Activated CD8-positive, alpha-beta memory T cell treated with anti-CD3 and anti-CD28 coated beads, Interleukin-2, amount 50 U/mL, for 4 hours (primary cell): ENCODE results near the gene ACSBG1.

Experiments used
- DNase-seq: peaks from one replicate; pipeline ENCODE4 v3.0.0-alpha.2; 2020

The ACSBG1 gene, protein sequence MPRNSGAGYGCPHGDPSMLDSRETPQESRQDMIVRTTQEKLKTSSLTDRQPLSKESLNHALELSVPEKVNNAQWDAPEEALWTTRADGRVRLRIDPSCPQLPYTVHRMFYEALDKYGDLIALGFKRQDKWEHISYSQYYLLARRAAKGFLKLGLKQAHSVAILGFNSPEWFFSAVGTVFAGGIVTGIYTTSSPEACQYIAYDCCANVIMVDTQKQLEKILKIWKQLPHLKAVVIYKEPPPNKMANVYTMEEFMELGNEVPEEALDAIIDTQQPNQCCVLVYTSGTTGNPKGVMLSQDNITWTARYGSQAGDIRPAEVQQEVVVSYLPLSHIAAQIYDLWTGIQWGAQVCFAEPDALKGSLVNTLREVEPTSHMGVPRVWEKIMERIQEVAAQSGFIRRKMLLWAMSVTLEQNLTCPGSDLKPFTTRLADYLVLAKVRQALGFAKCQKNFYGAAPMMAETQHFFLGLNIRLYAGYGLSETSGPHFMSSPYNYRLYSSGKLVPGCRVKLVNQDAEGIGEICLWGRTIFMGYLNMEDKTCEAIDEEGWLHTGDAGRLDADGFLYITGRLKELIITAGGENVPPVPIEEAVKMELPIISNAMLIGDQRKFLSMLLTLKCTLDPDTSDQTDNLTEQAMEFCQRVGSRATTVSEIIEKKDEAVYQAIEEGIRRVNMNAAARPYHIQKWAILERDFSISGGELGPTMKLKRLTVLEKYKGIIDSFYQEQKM

DNA sequence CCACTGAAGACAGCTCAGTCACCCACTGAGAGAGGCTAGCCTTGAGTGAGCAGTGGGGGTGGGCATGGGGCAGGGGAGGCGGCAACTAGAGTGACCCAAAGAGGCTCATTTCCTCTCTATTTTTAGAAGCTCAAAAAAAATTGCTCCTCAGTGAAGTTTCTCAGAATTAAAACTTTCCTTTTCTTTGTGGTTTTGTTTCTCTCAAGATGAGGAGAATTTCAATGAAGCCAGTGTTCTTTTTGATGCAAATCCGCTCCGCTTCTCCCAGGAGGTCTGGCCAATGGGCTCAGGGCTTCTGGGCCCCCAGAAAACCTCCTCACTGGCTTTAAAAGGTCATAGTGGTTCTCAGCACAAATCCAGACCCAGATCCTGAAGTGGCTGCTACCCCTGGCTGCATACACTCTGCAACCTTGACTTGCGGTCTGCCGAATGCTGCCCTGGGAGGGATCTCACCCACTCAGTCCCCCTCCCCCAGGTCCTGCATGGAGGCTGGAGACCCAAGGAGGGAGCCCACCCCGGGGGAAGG, at the start of gene ACSBG1:
TSS of gene ACSBG1 (minus strand) at position 51 of the 526 bp plus-strand sequence. CDS start 64 bp downstream, outside the sequence.
- no peak for DNase-seq

DNA sequence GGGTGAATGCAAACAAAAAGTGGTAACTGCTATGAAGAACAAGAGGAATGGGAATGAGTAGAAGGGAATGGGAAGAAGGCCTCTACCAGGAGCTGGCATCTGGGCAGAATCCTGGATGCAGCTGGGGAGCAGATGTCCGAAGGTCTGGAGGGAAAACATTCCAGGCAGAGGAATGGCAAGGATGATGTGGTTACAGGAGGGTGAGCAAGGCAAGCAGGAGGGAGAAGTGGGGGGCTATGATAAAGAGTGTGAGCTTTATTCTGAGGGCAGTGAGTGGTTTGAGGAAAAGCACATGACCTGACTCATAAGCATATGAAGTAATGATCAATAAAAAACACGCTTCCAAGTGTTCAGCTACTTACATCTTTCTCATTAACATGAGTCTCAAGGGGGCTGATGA, 48.0 kb upstream of the ACSBG1 start:
- no peak for DNase-seq

DNA sequence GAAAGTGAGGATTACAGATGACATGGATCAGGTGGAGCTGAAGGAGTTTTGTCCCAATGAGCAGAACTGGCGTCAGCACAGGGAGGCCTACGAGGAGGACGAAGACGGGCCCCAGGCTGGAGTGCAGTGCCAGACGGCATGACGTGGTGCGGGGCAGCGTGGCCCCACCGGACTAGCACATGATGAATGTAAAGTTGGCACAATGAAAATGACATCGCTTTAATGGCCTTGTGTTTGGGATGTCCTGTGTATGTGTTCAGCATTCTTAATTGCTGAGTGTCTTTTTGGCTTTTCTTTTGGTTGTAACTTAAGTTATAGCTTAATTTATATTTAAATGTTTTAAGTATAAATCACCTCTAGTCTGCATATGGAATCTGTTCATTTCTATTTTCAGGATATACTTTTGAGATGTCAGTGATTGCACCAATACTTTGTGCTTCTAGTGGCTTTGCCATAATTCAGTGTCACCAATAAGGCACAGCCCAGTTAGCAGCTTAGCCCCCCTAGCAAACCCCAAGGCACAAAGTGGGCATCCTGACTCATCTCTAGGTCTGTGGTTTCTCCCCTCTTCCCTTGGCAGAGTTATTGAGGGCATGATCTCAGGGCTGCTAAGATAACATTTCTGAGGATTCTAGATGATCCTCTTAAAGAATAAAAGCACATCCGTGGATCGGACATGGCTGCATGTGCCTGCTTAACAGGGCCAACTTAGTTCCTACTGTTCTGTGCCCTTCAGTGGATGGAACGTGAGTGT, 46.1 kb upstream of the ACSBG1 start:
- DNase-seq: no peak

DNA sequence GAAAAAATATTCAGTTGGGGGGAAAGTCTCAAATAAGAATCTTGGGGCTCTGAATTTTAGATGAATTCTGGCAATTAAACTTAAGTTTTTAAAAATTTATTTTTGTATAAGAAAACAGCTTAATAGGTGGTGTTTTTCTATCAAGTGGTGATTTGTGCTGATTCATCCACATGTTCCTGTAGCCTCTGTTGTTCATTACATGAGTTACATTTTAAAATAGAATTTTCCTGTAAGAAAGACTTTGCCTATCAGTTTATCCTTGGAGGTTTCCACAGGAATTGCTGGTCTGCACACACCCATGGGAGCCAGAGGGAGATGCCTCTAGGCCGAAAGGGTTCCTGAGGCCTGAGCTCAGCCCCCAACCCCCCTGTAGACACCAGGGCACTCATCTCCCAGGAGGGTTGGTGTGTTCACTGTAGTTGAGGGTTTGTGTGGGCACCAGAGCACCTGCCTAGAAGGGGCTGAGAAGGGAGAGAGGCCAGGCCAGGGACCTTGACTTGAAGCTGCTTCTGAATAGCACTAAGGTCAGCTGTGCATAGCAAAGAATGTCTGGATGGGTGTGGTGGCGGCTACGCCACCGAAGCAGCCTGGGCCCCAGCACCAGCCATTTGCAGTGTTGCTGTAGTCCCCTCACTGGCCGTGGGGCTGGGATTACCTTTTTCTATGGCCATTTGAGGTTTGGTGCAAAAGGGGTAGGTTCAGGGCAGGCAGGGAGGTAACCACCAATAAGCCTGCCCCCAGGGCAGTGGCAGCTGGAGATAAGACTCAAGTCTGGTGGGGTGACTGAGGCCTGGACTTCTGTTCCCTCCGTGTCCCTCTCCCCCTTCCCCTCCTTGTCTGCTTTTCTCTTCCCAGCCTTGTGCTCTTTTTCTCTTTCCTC, 41.9 kb upstream of the ACSBG1 start:
- no peak for DNase-seq

DNA sequence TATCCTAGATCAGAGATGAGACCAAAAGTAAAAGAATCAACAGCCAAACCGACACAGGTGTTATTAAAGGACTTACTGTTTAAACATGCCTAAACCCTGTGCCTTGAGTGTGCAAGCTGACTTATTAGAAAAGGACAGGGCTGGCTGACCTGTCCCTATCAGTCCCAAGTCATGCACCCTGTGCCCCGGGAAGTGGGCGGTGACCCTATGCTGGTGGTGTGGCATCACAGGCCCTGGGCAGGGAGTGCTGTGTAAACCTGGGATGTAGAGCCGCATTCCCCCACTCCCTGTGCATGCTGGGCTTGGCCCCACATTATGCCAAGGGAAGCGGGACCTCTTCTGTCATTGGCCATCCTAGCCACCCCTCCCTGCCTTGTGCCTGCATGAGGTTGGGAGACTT, 40.6 kb upstream of the ACSBG1 start:
- DNase-seq: no peak

DNA sequence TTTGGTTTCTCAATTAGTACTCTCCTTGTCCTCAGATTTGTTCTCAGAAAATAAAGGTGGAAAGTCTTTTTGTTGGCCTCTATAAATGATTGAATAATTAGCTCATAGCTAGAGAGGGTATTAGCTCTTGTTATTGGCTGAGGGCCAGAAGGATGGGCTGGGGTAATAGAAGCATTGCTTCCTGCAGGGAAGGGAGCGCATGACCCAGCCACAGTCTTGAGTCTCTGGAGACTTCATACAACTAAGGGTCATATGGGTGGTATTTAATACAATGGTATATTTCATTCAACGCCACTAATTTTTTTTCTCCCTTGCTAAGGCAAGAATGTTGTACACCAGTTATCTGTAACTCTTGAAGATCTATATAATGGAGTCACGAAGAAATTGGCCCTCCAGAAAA, 38.4 kb upstream of the ACSBG1 start:
- no peak for DNase-seq

DNA sequence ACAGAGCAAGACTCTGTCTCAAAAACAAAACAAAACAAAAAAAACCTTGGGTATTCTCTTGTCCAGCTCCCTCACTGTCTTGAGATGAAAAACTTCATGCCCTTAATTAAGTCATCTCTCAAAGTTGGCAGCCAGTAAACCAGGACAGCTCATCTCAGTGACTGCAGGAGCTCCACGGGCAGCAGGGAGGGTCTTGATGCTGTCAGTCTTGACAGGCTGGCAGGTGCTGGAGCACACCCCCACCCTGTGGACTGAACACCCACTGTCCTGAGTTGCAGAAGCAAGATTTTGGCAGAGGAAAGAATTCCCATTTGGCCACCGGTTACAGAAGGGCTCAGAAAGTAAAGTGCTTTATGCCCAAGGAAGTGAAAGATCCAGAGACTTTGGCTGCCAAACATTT, 38.0 kb upstream of the ACSBG1 start:
- no peak for DNase-seq

DNA sequence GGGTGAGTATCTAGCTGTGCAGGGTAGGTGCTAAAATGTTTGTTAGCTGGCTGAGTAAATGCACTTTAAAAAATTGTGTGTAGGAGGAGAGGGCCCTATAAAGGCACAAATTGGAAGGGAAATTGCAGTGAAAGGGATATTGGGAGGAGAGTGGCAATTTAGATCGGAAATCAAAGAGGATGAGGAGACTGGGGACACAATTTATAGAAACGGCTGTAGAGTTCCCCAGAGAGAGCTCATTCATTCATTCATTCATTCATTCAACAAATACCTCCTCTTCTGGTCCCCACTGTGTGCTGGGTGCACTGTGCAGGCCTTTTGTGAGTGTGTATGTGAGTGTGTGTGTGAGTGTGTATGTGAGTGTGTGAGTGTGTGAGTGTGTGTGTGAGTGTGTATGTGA, 32.4 kb upstream of the ACSBG1 start:
- no peak for DNase-seq

DNA sequence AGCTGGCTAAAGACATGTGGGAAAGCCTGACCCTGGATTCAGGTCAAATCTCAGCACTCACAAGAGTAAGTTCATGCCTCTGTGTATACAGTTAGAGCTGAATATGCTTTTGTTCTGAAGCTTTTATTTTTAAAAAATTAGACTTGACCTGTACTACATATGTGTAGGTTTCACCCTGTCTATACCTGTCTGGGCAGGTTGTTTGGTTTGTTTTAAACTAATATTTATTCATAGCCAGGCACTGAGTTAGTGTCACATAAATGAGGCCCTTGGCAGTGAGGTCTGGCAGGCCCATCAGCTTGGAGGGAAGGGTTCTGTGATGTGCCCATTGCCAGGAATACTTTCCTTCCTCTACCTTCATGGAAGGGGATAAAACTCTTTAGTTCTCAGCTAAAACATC, 31.9 kb upstream of the ACSBG1 start:
- no peak for DNase-seq

DNA sequence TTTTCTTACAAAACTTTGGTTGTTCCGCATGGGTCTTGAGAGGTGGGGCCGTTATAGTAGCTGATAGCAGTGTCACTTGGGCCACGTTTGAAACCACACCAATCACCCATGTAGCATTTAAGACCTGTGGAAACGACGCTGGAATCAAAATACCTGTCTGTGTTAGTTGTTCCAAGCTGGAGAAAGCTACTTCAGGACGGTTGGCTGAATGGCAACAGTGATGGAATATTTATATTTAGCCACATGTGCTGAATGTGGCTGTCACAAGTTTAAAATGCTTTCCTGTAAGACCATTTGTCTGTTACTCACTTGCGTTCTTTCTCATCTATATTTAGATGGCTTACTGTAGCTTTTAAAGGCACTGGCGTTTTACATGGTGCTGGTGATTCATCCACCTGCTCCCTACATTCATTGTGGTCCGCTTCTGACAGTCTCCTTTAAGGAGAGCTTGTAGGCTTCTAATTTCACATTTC, 31.4 kb upstream of the ACSBG1 start:
- DNase-seq: no peak

DNA sequence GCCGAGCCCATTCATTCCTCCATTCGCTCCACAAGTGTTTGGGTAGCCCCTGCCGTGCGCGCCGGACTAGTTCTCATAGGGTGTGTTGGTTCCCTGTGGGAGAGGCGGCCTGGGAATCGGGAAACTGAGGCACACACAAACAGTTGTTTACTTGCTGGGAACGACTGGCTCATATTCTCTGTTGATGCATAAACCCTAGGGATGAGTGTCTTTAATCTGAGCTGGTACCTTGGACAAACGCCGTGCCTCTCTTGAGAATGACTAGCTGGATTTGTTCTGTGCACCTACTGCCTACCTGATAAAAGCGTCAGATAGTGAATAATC, 30.7 kb upstream of the ACSBG1 start:
- no peak for DNase-seq

DNA sequence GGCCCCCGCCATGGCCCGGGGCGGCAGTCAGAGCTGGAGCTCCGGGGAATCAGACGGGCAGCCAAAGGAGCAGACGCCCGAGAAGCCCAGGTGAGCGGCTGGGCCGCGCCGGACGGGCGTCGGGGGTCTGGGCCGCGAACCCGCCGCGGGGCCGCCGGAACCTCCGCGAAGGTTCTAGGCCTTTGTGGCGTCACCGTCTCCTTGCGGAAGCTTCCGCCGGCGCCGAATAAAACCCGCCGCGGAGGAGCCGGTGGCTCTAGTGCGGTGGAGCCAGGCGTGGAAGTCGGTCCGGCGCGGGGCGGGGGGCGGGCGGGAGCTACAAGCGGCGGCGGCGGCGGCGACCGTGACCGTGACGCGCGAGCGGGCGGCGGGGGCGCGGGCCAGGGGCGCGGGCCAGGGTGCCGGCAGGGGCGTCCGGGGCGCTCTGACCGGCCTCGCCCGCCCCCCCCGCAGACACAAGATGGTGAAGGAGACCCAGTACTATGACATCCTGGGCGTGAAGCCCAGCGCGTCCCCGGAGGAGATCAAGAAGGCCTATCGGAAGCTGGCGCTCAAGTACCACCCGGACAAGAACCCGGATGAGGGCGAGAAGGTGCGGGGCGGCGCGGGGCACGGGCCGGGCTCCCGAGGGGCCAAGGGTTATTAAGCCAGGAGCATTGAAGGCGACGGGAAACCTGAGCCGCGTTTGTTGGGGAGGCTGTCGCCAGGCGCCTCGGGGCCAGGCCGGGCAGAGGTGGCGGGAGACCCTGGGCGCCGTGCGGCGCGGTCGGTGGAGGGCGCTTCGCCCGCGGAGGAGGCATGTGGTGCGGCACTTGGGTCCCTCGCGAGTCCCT, 30.2 kb upstream of the ACSBG1 start, which contains the start of gene DNAJA4:
TSS of gene DNAJA4 (plus strand) at position 259 of the 833 bp plus-strand sequence. CDS start at position 461, 202 bp downstream.
- peak; percentile 58 for DNase-seq

DNA sequence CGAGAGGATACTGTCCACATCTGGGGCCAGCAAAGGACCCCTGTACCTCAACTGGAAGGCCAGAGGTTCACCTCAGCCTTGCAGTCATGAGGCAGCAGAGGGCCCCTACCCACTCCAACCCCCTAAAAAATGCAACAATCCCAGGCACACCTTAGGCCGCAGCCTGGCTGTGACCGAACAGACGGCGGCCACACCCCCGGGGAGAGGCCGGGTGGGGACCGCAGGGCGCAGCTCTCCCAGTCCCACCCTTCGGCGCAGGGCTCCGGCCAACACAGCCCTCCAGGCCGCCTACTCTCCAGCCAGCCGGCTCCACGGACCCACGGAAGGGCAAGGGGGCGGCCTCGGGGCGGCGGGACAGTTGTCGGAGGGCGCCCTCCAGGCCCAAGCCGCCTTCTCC, 29.5 kb upstream of the ACSBG1 start:
- no peak for DNase-seq

DNA sequence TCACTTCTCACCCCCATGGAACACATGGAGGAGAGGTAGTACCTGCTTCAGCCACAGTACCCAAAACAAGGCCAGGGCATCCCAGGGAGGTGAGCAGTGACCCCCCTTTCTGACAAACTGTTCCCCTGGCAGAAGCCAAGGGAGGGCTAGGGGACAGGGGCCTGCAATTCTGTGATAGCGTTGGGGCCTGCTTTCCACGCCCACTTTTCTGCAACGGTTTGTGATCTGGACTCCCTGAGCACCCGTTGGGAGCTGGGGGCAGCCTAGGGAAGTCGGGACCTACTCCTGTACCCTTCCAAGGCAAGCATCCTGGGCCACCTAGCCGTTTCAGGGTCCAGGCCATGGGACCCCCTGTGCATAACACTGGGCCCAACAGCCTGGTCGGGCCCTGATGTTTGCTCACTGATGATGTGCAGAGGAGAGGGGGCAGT, 29.0 kb upstream of the ACSBG1 start:
- no peak for DNase-seq

DNA sequence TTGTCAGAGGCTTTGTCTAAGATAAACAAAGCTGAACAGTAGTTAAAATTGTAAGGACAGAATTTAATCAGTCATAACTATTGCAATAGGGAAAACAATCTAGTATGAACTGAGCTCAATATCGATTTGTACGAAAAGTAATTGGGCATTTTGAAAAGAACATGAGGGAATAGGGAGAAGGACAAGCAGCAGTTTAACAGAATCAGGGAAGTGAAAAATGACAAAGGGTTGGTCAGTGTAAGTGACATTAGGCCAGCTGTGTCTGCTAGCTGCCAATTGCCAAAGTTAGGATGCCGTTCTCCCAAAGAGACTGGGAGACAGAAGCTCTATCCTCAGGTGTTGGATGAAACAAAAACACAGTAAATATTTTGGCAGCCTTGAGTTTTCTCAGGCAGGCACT, 26.7 kb upstream of the ACSBG1 start:
- no peak for DNase-seq

DNA sequence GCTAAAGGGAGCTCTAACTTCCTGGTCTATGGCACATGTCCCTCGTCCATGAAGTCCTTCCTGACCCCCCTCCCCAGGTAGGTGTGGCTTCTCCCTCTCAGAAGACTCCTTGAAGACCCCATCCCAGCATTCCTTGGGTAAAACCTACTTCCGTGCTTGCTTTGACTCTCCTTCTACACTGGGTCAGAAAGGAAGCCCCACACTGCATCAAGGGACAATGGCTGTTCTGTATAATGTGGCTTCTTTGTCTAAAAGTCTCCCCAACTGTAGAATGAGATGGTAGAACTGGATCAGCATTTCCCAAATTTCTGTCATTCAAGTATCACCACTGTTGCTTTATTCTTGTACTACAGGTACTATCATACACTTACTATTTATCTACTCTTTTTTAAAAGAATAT, 26.1 kb upstream of the ACSBG1 start:
- DNase-seq: no peak

DNA sequence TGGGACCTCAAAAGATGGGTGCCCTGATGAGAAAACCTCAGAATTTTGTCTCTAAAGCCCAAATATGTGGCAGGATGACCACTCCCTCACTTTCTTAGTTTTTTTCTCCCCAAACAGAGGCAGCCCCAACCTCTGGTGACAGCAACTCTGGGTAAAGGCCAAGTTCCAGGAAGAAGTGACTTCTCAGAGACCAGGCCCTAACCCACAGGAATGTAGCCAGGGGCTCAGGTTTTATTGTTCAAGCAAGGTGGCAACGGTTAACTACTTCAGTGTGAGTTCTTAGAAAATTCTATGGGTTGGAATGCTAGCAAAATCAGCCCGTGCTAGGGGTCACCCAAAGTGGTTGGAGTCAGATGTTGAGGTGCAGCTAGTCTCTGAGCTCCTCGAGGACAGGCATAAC, 24.9 kb upstream of the ACSBG1 start:
- DNase-seq: no peak

DNA sequence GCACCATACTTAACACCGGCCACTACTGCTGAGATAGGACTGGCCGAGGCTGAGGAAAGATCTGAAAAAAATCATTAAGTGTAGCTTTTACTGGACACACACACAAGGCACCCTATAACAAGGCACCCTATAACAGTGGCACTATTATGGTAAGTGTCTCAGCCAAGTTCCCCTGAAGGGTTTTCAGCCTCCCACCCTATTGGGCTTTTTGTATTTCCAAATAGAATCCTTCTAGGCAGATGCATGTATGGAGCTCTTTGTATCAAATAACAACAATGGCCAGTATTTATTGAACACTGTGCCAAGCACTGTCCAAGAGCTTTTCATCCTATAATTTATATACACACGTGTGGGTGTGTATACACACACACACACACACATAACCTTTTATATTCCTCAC, 23.3 kb upstream of the ACSBG1 start:
- DNase-seq: no peak

DNA sequence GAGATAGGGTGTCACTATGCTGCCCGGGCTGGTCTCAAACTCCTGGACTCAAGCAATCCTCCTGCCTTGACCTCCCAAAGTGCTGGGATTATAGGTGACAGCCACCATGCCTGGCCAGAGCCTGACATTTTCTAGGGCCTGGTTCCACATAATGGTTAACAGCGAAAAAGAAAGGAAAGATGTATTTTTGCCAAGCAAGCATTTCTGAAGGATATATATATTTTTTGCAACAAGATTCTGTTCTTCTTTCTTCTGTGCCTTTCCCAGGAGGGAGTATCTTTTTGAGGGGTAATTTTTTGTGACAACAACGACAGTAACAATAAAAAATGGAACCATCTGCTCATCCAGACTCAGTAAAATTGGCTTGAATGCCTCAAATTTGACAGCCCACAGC, 21.7 kb upstream of the ACSBG1 start:
- no peak for DNase-seq

DNA sequence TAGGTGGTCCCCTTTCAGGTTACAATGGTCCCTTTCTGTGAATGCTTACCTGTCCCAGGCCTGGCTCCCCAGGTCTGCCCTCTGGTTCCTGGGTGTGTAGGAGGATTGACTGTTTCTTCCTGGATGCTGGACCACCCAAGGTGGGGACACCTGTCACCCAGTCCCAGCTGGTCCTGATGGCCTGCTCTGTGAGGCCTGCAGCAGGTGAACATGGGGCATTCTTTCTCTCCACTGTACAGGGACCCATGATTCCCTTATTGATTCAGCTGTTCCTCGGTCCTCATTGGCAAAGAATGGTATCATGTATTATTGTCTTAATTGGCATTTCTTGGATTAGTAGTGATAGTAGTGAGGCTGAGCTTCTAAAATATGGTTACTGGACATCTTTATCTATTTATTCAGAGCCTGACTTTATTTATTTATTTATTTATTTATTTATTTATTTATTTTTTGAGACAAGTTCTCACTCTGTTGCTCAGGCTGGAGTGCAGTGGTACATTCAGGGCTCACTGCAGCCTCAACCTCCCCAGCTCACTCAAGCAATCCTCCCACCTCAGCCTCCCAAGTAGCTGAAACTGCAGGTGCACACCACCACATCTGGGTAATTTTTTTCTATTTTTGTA, 21.2 kb upstream of the ACSBG1 start:
- DNase-seq: no peak

DNA sequence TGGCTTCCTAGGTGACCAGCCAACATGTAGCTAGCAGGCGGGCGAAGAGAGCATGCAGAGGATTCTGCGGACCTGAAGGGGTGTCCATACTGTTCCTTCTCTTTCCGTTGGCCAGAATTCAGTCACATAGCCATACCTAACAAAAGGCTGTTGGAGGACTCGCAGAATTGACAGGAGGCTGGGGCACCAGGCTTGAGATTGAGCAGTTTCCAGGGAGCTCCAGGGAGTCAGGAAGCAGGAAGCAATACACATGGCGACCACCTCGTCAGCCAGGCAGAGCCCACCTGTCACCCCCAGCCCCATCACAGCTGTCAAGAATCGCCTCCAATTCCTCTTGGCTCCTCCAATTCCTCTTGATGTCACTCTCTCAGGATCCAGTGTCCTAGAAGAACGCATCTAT, 16.8 kb upstream of the ACSBG1 start:
- no peak for DNase-seq
